Muscle of leg (tissue), 11 donors: ENCODE results near the gene SFXN3. TPM values are rescaled to one million over a fixed set of nuclear protein-coding genes. Genes with fewer than 3 reads are reported as not detected.

Experiments
- DNase-seq: peaks from one replicate; pipeline ENCODE4 v3.0.0; 2013
- H3K27ac ChIP-seq: one replicate; pipeline ENCODE4 v1.5.1; 2013; ENCODE audit warnings: mild to moderate bottlenecking, low read length, control low read depth
- H3K27me3 ChIP-seq: one replicate; pipeline ENCODE4 v1.6.1; 2013; ENCODE audit warnings: low read length; ENCODE audit not compliant: control insufficient read depth, insufficient read depth
- H3K36me3 ChIP-seq: one replicate; pipeline ENCODE4 v1.6.1; 2013; ENCODE audit warnings: low read length; ENCODE audit not compliant: control insufficient read depth, insufficient read depth
- H3K4me1 ChIP-seq: one replicate; pipeline ENCODE4 v1.6.1; 2013; ENCODE audit warnings: low read length; ENCODE audit not compliant: control insufficient read depth, insufficient read depth
- H3K4me3 ChIP-seq: one replicate; pipeline ENCODE4 v1.5.1; 2013; ENCODE audit warnings: low read length, control low read depth
- H3K9me3 ChIP-seq: replicated peaks from 2 replicates; pipeline ENCODE4 v1.6.1; 2013; ENCODE audit warnings: low read depth, low read length; ENCODE audit not compliant: control insufficient read depth
- WGBS: methylation state at CpG from one replicate; pipeline ENCODE4 v1.1.5; 2013; ENCODE audit warnings: missing lambda C conversion rate; ENCODE audit not compliant: insufficient coverage; 5-methylcytosine and 5-hydroxymethylcytosine counted together
- polyA plus RNA-seq, 8 donors: library from polyadenylated mRNA; unstranded; fragments of 120-200 nt; gene quantifications; one replicate each; pipeline versions ENCODE4 v1.2.1 to v1.2.3, GENCODE V29; 2013; ENCODE audit warnings: inconsistent platforms in 1 of 8, low replicate concordance in 1 of 8; ENCODE audit not compliant: insufficient read length in 8 of 8, insufficient read depth in 1 of 8
- total RNA-seq: library from RNA; stranded (reverse); fragments of 120-200 nt; gene quantifications from one replicate; pipeline ENCODE4 v1.2.4, GENCODE V29; 2013

Gene SFXN3
- total and polyA plus RNA-seq, 9 donors: 18.8 to 37.2 (median 24.2) TPM

DNA sequence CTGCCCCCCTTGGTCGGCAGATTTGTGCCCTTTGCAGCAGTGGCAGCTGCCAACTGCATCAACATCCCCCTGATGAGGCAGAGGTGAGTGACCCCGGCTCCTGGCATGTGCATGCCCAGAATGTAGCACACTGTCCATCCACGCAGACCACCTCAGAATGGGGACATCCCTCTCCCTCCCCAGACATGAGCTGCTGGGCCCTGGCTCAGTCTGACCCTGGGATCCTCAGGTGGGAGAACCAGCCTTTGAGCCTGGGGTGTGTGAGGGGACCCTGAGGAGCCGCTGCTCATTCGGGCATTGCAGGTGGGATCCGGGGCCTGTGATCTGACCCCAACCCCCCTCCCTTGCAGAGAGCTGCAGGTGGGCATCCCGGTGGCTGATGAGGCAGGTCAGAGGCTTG lies 5.7 kb downstream of the SFXN3 start:
- Histone ChIP-seq H3K27me3 (no peaks in the 10 kb centered on the region), H3K4me3 (no peak overlapping the region), H3K27ac (no peak overlapping the region), H3K4me1 (peaks cover 25% of the 10 kb centered on the region), H3K36me3 (peaks cover 49% of the 10 kb centered on the region), H3K9me3 (no peaks in the 10 kb centered on the region)
- WGBS: 92% methylated on average over 2 of the region's 7 CpGs
- no peak for DNase-seq

DNA sequence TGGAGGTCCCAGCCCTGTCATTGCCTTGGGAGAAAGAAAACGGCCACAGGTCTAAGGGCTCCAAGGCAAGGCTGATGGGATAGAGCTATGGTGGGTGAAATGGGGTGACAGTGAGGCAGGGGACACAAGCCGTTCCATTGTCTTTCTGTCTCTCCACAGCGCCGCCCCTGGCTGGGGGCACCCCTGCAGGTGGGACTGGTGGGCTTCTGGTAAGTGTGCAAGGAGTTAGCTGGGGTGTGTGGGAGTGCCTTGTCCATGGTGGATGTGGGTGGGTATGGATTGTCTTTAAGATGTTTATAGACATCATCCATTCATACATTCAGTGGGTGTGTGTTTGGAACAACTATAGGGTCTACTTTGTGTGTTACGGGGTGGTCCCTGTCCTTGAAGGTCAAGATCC lies 7.5 kb downstream of the SFXN3 start:
- H3K27me3 ChIP-seq: no peaks in the 10 kb centered on the region
- 29% methylated on average over 4 of the region's 5 CpGs for WGBS
- no peak overlapping the region for H3K27ac ChIP-seq
- H3K9me3 ChIP-seq: no peaks in the 10 kb centered on the region
- peaks cover 23% of the 10 kb centered on the region for H3K4me1 ChIP-seq
- H3K36me3 ChIP-seq: peaks cover 49% of the 10 kb centered on the region
- no peak for DNase-seq
- H3K4me3 ChIP-seq: no peak overlapping the region

GRCh38 chr10:101040061-101040460 lies 9.0 kb downstream of the SFXN3 start:
- peaks cover 24% of the 10 kb centered on the region for H3K4me1 ChIP-seq
- no peak for DNase-seq
- 86% methylated on average over 1 of the region's 3 CpGs for WGBS
- peaks cover 46% of the 10 kb centered on the region for H3K36me3 ChIP-seq
- no peak overlapping the region for H3K4me3 ChIP-seq
- H3K27me3 ChIP-seq: peaks cover 2% of the 10 kb centered on the region
- no peaks in the 10 kb centered on the region for H3K9me3 ChIP-seq
- H3K27ac ChIP-seq: no peak overlapping the region

DNA sequence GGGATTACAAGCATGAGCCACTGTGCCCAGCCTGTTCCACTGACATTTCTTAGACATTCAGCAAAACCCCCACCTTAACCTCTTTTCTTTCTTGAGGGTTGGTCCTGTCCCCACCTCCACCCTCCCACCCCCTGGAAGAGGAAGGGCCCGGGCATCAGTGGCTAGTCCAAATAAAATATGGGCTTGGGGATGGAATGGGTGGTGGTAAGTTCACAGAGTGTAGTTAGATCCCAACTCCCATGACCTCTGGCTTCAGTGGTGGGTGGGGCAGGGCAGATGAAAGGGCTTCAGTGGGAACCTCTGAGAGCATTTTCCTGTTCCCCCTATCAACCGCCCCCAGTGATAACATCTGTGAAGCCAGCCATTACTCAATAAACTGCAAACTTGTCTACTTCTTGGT lies 9.8 kb downstream of the SFXN3 start:
- Histone ChIP-seq H3K4me3 (no peak overlapping the region), H3K36me3 (peaks cover 38% of the 10 kb centered on the region), H3K27ac (no peak overlapping the region), H3K4me1 (peaks cover 24% of the 10 kb centered on the region), H3K27me3 (peaks cover 8% of the 10 kb centered on the region), H3K9me3 (no peaks in the 10 kb centered on the region)
- DNase-seq: no peak
- 0% methylated on average over 1 of the region's 2 CpGs for WGBS

- no peak overlapping the region for H3K4me3 ChIP-seq
- H3K36me3 ChIP-seq: peaks cover 34% of the 10 kb centered on the region
- WGBS: 33% methylated on average over 3 of the region's 6 CpGs
- H3K9me3 ChIP-seq: no peaks in the 10 kb centered on the region
- H3K4me1 ChIP-seq: peaks cover 24% of the 10 kb centered on the region
- H3K27ac ChIP-seq: peak overlapping the region; percentile 20
- peaks cover 13% of the 10 kb centered on the region for H3K27me3 ChIP-seq
- peak; percentile 95 for DNase-seq
These were observed 10.3 kb downstream of the SFXN3 start for GRCh38 chr10:101041252-101041761.

DNA sequence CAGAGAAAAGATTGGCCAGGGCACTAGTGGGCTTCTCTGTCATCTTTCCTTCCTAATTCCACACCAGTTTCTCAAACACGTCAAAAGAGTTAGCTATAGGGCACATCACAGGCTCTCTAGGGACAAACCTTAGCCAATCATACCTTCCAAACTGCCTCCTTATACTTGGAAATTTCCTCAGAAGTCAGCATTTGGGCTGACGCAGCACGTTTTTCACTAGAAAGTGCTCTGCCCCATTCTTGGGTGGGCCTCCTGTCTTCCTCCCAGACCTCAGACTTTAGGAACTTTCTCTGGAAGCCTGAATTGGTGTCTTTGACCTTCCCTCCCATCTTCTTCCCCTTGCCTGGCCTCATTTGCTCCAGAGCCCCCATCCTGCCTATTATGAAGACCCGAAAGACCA lies 11.1 kb downstream of the SFXN3 start:
- Histone ChIP-seq H3K9me3 (no peaks in the 10 kb centered on the region), H3K27ac (peak overlapping the region; percentile 95), H3K4me3 (peak overlapping the region; percentile 69), H3K27me3 (peaks cover 21% of the 10 kb centered on the region), H3K36me3 (peaks cover 26% of the 10 kb centered on the region), H3K4me1 (peaks cover 28% of the 10 kb centered on the region)
- WGBS: 61% methylated on average over 3 of the region's 4 CpGs
- no peak for DNase-seq

DNA sequence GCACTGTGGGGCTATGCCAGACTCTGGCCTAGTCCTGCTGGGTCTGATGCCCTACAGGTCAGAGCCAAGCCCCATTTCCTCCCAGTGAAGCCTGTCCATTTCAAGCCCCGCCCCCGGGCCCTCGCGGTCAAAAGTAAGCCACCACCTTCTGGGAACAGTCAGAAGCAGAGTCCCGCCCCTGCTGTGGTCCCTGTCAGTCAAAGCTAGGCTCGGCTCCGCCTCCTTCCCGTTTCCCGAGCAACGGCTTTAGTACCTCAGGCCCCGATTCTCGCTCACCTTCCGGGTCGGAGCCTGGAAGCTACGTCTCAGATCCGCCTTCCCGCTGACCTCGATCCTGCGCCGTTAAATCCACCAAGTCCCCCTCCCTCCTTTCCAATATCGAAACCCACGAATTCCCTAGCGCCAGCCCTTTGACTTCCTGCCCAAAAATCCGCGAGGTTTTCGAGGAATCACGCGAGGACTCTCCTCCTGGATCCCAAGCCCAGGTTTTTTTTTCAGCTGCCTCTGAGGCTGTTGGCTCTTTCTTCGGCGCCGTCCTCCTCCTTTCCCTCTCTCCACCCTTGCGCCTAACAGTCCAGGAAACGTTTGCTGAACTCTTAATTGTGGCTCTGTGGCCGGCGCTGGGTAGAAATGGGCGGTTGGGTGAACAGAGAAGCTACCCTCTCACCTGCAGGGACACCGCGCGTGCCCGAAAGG lies 11.8 kb downstream of the SFXN3 start:
- H3K27me3 ChIP-seq: peaks cover 28% of the 10 kb centered on the region
- no peaks in the 10 kb centered on the region for H3K9me3 ChIP-seq
- H3K36me3 ChIP-seq: peaks cover 19% of the 10 kb centered on the region
- H3K4me1 ChIP-seq: peaks cover 33% of the 10 kb centered on the region
- H3K4me3 ChIP-seq: peak overlapping the region; percentile 69
- DNase-seq: peak; percentile 98
- H3K27ac ChIP-seq: peak overlapping the region; percentile 95
- whole genome bisulfite sequencing: under 1% methylated on average over 28 of the region's 40 CpGs

GRCh38 chr10:101043363-101043707 lies 12.3 kb downstream of the SFXN3 start:
- no peak for DNase-seq
- WGBS: 23% methylated on average over 1 of the region's 2 CpGs
- H3K4me3 ChIP-seq: peak overlapping the region; percentile 69
- peaks cover 13% of the 10 kb centered on the region for H3K36me3 ChIP-seq
- peak overlapping the region; percentile 95 for H3K27ac ChIP-seq
- no peaks in the 10 kb centered on the region for H3K9me3 ChIP-seq
- H3K27me3 ChIP-seq: peaks cover 33% of the 10 kb centered on the region
- H3K4me1 ChIP-seq: peaks cover 33% of the 10 kb centered on the region

DNA sequence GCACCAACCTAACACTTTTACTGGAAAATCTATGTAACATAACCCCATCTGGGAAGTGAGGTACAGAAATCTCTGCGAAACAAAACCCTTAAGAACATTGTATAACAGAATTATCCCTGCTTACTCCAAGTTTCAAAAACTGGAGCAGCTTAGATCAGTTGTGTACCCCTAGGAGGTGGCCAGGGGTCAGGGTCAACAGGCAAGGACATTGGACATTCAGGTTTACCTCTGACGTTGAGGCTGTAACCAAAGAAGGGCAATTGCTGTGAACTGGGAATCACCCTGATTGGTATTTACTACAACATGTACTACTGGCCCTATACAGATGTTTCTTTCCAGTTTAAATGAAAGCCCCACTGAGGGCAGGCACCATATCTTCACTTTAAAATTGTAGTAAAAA lies 13.1 kb downstream of the SFXN3 start:
- no peak for DNase-seq
- no peak overlapping the region for H3K27ac ChIP-seq
- H3K4me3 ChIP-seq: no peak overlapping the region
- 71% methylated on average over 1 of the region's 2 CpGs for WGBS
- H3K36me3 ChIP-seq: peaks cover 6% of the 10 kb centered on the region
- peaks cover 41% of the 10 kb centered on the region for H3K27me3 ChIP-seq
- no peaks in the 10 kb centered on the region for H3K9me3 ChIP-seq
- peaks cover 33% of the 10 kb centered on the region for H3K4me1 ChIP-seq

DNA sequence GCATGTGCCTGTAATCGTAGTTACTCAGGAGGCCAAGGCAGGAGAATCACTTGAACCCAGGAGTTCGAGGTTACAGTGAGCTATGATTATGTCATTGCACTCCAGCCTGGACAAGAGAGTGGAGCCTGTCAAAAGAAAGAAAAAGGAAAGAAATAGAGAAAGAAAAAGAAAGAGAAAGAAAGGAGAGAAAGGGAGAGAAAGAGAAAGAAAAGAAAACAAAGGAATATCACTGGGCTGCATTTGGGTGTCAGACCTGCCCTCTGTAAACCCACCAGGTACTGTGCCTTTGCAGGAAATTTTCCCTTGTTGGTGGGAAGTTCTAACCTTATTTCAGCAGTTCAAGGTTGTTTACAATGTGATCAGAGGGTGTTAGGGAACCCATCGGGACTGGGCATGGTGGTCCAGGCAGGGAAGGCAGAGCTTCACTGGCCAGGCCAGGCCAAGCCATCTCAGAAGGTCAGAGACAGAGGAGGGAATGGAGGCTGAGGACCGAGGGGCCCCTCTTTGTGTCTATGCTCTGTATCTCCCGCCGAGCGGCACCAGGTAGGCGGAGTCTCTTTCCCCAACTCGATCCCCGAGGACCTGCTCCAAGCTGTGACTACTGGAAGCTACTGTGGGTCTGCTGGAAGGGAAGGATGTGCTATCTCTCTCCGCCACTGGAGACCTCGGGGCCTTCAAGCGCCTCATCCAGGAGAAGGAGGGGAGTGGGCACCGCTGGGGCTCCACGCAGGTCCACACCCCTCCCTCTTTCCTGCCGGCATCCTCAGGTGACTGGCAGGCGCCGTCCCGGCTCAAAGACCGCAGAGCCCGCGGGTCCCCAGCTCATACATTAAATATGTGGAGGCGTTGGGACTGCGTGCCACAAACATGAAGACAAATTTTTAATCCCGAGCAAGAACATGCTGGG lies 15.6 kb downstream of the SFXN3 start:
- H3K36me3 ChIP-seq: no peaks in the 10 kb centered on the region
- H3K4me1 ChIP-seq: peaks cover 34% of the 10 kb centered on the region
- 19% methylated on average over 20 of the region's 25 CpGs for whole genome bisulfite sequencing
- H3K27me3 ChIP-seq: peaks cover 64% of the 10 kb centered on the region
- H3K4me3 ChIP-seq: no peak overlapping the region
- DNase-seq: no peak
- no peaks in the 10 kb centered on the region for H3K9me3 ChIP-seq
- H3K27ac ChIP-seq: no peak overlapping the region
